HepG2 (cell line): ENCODE data around the gene EFEMP2. TPM values are rescaled to one million over a fixed set of nuclear protein-coding genes. Genes with fewer than 3 reads are reported as not detected.

ENCODE experiments used
- MAFK ChIP-seq, 2 experiments: IDR thresholded peaks in 1 of 2; conservative IDR thresholded peaks in 1 of 2; 2 replicates each; pipeline ENCODE4 v1.6.1; 2011; ENCODE audit warnings: improper control_type of control experiment in 2 of 2, low read length in 2 of 2
- MXI1 ChIP-seq: IDR thresholded peaks from 3 replicates; pipeline ENCODE4 v1.6.1; 2012; ENCODE audit warnings: low read depth, low read length, inconsistent platforms, borderline replicate concordance
- MYNN ChIP-seq: sonication (generic); formaldehyde crosslinking; IDR thresholded peaks from 2 replicates; pipeline ENCODE4 v1.4.0; 2020; ENCODE audit warnings: mild to moderate bottlenecking, low read depth, missing genetic modification reagents
- NR1H2 ChIP-seq: sonication (generic); formaldehyde crosslinking; IDR thresholded peaks from 2 replicates; pipeline ENCODE4 v1.8.1; 2022; ENCODE audit warnings: low read depth, missing genetic modification reagents, borderline replicate concordance
- PAWR ChIP-seq: sonication (generic); formaldehyde crosslinking; IDR thresholded peaks from 2 replicates; pipeline ENCODE4 v1.4.0; 2020; ENCODE audit warnings: missing genetic modification reagents, mild to moderate bottlenecking, borderline replicate concordance
- RARG ChIP-seq: sonication (generic); formaldehyde crosslinking; IDR thresholded peaks from 2 replicates; pipeline ENCODE4 v1.4.0; 2020; ENCODE audit warnings: low read depth, mild to moderate bottlenecking, missing genetic modification reagents
- RBFOX2 ChIP-seq: fragments of 200-400 bp; formaldehyde crosslinking; IDR thresholded peaks from 2 replicates; pipeline ENCODE4 v1.6.1; 2017; ENCODE audit warnings: low read depth, mild to moderate bottlenecking, low read length
- RNF2 ChIP-seq: fragments of 450-650 bp; conservative IDR thresholded peaks from 2 replicates; pipeline ENCODE4 v1.6.1; 2016; ENCODE audit warnings: low read depth
- TBL1XR1 ChIP-seq: fragments of 150-350 bp; IDR thresholded peaks from 2 replicates; pipeline ENCODE4 v1.6.1; 2014; ENCODE audit warnings: borderline replicate concordance, low read length; ENCODE audit not compliant: partially characterized antibody
- XRCC5 ChIP-seq: fragments of 200-400 bp; formaldehyde crosslinking; optimal IDR thresholded peaks from 2 replicates; pipeline ENCODE3; 2017; ENCODE audit warnings: mild to moderate bottlenecking, low read length
- ZNF337 ChIP-seq: sonication (generic); formaldehyde crosslinking; IDR thresholded peaks from 2 replicates; pipeline ENCODE4 v1.5.1; 2020; ENCODE audit warnings: missing genetic modification reagents, low read depth, mild to moderate bottlenecking, borderline replicate concordance
- ZNF589 ChIP-seq: sonication (generic); formaldehyde crosslinking; conservative IDR thresholded peaks from 2 replicates; pipeline ENCODE4 v1.8.0; 2022; ENCODE audit warnings: mild to moderate bottlenecking, moderate library complexity, missing genetic modification reagents
- ZNF75D ChIP-seq: sonication (generic); formaldehyde crosslinking; IDR thresholded peaks from 2 replicates; pipeline ENCODE4 v1.8.1; 2023; ENCODE audit warnings: missing genetic modification reagents, mild to moderate bottlenecking, borderline replicate concordance
- polyA plus RNA-seq, 8 experiments: library from polyadenylated mRNA; depleted of rRNA in 3 of 8; stranded (reverse) in 7 of 8; unstranded in 1 of 8; fragments of >200 nt; fragmentation: Illumina TruSeq in 4 of 8; extraction: Trizol in 4 of 8; gene quantifications; 2 replicates each; pipeline versions ENCODE4 v1.2.1 to v1.2.3, GENCODE V29; 2011 to 2016; ENCODE audit warnings: low read depth in 4 of 8, missing spikeins in 1 of 8, mixed read lengths in 1 of 8; ENCODE audit not compliant: insufficient read depth in 1 of 8
- total RNA-seq, 5 experiments: library from RNA; depleted of rRNA; stranded (reverse); fragments of >200 nt; fragmentation: Illumina TruSeq; extraction: Trizol; gene quantifications; 2 replicates each; pipeline ENCODE4 v1.2.3, GENCODE V29; 2016; ENCODE audit warnings: low read depth in 1 of 5
- TF ChIP-seq, protein P1 (sequence below): sonication (generic); formaldehyde crosslinking; IDR thresholded peaks from 2 replicates; pipeline ENCODE4 v1.4.0; 2020; ENCODE audit warnings: missing genetic modification reagents, borderline replicate concordance
- TF ChIP-seq, protein P2 (sequence below): sonication (generic); formaldehyde crosslinking; IDR thresholded peaks from 2 replicates; pipeline ENCODE4 v1.5.0; 2020; ENCODE audit warnings: missing genetic modification reagents
- TF ChIP-seq, protein P3 (sequence below): sonication (generic); formaldehyde crosslinking; IDR thresholded peaks from 2 replicates; pipeline ENCODE4 v1.5.1; 2020; ENCODE audit warnings: missing genetic modification reagents, mild to moderate bottlenecking, borderline replicate concordance
- TF ChIP-seq, protein P4 (sequence below): IDR thresholded peaks from 2 replicates; pipeline ENCODE4 v1.6.1; 2018; ENCODE audit warnings: missing genetic modification reagents, mild to moderate bottlenecking, missing compliant biosample characterization
- TF ChIP-seq, protein P5 (sequence below): sonication (generic); formaldehyde crosslinking; IDR thresholded peaks from 2 replicates; pipeline ENCODE4 v1.5.1; 2020; ENCODE audit warnings: mild to moderate bottlenecking, missing genetic modification reagents
- TF ChIP-seq, protein P6 (sequence below): IDR thresholded peaks from 2 replicates; pipeline ENCODE4 v1.6.1; 2016; ENCODE audit warnings: missing compliant biosample characterization, missing genetic modification reagents, borderline replicate concordance

Gene EFEMP2
- total and polyA plus RNA-seq, 2 of the 13 experiments (the other 11 are each of a cell fraction or from before 2014, with no cell fraction given): 7.4 to 29.7 TPM

DNA sequence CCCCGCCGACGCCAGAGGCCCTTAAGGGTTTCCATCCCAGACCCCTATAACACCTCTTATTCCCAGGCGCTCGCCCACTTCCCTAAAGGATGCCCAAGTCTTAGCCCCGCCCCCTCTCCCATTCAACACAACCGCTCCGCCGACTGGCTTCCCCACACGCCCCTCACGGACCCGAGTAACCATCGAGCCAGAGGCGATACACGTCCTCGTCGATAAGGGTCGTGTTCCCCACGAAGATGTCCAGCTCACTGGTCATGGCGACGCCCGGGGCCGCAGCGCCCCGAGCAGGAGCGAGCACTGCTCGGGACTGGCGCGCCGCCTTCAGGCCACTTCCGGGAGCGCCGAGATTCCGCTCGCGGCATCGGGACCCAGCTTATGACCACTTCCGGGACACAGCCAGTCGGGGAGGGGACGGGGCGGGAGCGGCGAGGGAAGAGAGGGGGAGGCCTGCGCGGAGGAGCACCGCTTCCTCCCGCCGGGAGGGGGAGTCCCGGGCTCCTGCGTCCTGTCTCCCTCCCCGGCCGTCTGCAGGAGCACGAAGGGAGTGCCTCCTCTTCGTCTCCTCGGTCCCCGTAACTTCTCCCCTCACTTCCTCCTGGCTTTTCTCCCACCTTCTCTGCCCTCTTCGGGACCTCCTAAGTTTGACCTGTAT, 15.7 kb upstream of the EFEMP2 start, which contains the start of gene FIBP (continued):
- TF ChIP-seq, protein P1, sequence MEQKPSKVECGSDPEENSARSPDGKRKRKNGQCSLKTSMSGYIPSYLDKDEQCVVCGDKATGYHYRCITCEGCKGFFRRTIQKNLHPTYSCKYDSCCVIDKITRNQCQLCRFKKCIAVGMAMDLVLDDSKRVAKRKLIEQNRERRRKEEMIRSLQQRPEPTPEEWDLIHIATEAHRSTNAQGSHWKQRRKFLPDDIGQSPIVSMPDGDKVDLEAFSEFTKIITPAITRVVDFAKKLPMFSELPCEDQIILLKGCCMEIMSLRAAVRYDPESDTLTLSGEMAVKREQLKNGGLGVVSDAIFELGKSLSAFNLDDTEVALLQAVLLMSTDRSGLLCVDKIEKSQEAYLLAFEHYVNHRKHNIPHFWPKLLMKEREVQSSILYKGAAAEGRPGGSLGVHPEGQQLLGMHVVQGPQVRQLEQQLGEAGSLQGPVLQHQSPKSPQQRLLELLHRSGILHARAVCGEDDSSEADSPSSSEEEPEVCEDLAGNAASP: peak; percentile 17; the same call in 1 of the 2 replicates
- TF ChIP-seq, protein P2, sequence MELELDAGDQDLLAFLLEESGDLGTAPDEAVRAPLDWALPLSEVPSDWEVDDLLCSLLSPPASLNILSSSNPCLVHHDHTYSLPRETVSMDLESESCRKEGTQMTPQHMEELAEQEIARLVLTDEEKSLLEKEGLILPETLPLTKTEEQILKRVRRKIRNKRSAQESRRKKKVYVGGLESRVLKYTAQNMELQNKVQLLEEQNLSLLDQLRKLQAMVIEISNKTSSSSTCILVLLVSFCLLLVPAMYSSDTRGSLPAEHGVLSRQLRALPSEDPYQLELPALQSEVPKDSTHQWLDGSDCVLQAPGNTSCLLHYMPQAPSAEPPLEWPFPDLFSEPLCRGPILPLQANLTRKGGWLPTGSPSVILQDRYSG (CRISPR knock-in tag): no peak
- no peak for TF ChIP-seq ZNF75D (CRISPR knock-in tag)
- TF ChIP-seq, protein P3, sequence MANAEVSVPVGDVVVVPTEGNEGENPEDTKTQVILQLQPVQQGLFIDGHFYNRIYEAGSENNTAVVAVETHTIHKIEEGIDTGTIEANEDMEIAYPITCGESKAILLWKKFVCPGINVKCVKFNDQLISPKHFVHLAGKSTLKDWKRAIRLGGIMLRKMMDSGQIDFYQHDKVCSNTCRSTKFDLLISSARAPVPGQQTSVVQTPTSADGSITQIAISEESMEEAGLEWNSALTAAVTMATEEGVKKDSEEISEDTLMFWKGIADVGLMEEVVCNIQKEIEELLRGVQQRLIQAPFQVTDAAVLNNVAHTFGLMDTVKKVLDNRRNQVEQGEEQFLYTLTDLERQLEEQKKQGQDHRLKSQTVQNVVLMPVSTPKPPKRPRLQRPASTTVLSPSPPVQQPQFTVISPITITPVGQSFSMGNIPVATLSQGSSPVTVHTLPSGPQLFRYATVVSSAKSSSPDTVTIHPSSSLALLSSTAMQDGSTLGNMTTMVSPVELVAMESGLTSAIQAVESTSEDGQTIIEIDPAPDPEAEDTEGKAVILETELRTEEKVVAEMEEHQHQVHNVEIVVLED (CRISPR knock-in tag): peak; percentile 72; the same call in 1 of the 2 replicates
- TF ChIP-seq, protein P4, sequence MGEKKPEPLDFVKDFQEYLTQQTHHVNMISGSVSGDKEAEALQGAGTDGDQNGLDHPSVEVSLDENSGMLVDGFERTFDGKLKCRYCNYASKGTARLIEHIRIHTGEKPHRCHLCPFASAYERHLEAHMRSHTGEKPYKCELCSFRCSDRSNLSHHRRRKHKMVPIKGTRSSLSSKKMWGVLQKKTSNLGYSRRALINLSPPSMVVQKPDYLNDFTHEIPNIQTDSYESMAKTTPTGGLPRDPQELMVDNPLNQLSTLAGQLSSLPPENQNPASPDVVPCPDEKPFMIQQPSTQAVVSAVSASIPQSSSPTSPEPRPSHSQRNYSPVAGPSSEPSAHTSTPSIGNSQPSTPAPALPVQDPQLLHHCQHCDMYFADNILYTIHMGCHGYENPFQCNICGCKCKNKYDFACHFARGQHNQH: peak; percentile 50
- TF ChIP-seq, protein P5, sequence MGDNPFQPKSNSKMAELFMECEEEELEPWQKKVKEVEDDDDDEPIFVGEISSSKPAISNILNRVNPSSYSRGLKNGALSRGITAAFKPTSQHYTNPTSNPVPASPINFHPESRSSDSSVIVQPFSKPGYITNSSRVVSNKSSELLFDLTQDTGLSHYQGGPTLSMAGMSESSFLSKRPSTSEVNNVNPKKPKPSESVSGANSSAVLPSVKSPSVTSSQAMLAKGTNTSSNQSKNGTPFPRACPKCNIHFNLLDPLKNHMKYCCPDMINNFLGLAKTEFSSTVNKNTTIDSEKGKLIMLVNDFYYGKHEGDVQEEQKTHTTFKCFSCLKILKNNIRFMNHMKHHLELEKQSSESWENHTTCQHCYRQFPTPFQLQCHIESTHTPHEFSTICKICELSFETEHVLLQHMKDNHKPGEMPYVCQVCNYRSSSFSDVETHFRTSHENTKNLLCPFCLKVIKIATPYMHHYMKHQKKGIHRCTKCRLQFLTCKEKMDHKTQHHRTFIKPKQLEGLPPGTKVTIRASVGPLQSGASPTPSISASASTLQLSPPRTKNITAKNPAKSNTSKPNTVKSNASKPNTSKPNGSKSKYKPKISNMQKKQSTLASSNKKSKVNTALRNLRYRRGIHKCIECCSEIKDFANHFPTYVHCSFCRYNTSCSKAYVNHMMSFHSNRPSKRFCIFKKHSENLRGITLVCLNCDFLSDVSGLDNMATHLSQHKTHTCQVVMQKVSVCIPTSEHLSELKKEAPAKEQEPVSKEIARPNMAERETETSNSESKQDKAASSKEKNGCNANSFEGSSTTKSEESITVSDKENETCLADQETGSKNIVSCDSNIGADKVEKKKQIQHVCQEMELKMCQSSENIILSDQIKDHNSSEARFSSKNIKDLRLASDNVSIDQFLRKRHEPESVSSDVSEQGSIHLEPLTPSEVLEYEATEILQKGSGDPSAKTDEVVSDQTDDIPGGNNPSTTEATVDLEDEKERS: no peak
- no peak for TF ChIP-seq MAFK (conservative IDR thresholded peaks at IDR 0.05 in 1 of 2, IDR thresholded peaks at IDR 0.05 in 1 of 2; ENCODE audit: low read length in 2 of 2)
- TF ChIP-seq RBFOX2: peak; percentile 93
- TF ChIP-seq RARG (CRISPR knock-in tag): no peak
- TF ChIP-seq, protein P6, sequence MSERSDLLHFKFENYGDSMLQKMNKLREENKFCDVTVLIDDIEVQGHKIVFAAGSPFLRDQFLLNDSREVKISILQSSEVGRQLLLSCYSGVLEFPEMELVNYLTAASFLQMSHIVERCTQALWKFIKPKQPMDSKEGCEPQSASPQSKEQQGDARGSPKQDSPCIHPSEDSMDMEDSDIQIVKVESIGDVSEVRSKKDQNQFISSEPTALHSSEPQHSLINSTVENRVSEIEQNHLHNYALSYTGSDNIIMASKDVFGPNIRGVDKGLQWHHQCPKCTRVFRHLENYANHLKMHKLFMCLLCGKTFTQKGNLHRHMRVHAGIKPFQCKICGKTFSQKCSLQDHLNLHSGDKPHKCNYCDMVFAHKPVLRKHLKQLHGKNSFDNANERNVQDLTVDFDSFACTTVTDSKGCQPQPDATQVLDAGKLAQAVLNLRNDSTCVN (CRISPR knock-in tag): no peak
- peak; percentile 57; the same call in 1 of the 2 replicates for TF ChIP-seq MYNN (CRISPR knock-in tag)
- TF ChIP-seq PAWR (CRISPR knock-in tag): no peak
- peak; percentile 70; the same call in 1 of the 3 replicates for TF ChIP-seq MXI1
- TF ChIP-seq TBL1XR1: peak; percentile 13
- no peak; the same call in none of the 2 replicates for TF ChIP-seq RNF2
- no peak for TF ChIP-seq ZNF337
- peak; percentile 68; the same call in 1 of the 2 replicates for TF ChIP-seq NR1H2 (CRISPR knock-in tag)
- no peak for TF ChIP-seq ZNF589 (CRISPR knock-in tag)
- peak; percentile 71 for TF ChIP-seq XRCC5
